Glomerular visceral epithelial cell (primary cell): ENCODE data around the gene MEGF8.
A peak's percentile ranks its signal among the peaks of the same experiment; 100 is the strongest.

Experiments used
- DNase-seq: peaks from one replicate; pipeline ENCODE4 v3.0.0-alpha.2; 2016; ENCODE audit errors: extremely low spot score

Gene MEGF8

DNA sequence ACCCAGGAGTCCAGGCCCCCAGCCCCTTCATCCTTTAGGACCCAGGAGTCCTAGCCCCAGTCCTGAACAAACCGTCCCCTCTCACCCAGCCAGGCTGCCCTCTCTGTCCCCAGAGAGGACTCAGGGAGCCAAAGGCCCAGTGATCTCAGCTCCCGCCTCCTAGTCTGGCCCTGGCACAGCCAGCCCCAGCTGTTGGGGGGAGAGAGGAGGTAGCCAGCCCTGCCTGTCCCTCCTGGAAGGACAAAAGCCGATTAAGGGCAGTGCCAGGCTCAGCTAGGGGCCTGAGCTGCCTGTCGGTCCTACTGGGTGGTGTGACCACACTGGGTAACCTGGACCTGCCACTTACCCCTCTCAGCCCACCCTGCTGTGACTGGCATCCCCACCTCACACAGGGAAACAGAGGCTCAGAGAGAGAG, 87.2 kb downstream of the MEGF8 start:
- DNase-seq = no peak

DNA sequence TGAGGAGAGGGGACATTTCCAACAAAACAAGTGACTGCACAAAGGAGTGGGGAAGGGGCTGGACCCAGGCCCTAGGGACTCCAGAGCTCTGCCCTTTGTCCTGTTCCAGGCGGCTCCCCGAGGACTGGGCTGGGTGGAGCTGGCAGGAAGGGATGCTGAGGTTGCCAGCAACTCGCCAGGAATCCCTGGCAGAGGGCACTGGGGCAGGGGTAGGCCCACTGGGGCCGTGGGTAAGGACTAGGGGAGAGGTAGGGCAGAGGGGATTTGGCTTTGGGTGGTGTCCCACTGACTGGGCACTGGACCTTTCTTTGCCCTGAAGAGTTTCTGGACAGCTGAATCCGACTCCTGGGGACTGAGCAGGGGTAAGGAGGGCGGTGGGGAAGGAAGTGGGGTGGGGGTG, 93.9 kb downstream of the MEGF8 start:
- no peak for DNase-seq

DNA sequence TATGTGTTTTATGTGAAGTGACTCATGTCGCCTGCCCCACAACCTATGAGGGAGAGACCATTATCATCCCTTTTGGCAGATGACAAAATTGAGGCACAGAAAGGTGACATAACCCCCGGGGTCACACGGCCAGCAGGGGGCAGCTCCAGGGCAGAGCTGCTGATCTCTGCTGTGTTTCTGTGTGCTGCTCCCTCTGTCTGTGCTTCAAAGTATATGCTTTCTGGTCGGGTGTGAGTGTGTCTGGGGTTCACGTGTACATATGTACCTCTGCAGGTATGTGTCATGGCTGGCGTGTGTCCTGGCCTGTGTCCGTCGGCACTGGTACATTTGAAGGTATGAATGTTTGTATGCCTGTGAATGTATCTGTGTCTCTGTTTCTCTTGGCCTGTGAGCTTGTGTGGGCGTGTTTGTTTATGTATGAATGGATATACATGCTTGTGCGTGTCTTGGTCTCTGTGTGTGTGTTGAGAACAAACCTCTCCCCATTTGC, 94.7 kb downstream of the MEGF8 start:
- peak; percentile 44 for DNase-seq

DNA sequence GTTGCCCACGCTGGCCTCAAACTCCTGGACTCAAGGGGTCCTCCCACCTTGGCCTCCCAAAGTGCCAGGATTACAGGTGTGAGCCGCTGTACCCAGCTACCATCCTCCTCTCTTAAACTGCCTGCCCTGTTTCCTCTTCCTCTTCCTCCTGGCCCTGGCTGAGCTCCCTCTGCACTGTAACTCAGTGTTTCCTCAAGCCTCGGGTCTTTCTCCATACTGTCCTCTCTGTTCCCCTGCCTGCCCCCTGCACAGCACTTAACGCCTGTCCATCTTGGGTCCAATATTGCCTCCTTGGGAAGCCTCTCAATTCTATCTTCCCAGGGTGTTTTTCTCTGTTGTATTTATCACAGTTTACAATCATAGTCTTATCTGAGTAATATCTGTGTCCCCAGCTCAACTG, 95.7 kb downstream of the MEGF8 start:
- no peak for DNase-seq

DNA sequence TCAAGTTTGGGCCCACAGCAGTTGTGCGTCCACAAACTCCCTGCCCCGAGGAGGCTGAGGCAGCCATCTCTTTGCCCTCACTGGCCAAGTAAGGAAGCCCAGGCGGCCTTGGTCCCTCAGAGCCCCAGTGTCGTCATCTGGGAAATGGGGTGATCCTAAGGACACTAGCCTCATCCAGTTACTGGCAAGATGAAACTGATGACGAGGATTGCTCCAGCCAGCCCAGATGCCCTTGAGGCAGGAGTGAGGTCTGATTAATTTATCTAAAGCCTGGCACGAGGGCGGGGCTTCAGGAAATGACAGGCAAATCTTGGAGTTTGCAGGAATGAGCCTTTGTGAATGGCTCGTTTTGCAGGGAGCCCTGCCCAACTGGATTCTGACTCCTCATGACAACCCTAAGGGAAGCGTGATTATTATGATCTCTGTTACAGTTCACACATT, 96.2 kb downstream of the MEGF8 start:
- no peak for DNase-seq

- no peak for DNase-seq
Measured at GRCh38 chr19:42422092-42422900, 96.9 kb downstream of the MEGF8 start.

- DNase-seq = no peak
Measured at GRCh38 chr19:42422901-42423461, 97.5 kb downstream of the MEGF8 start.

DNA sequence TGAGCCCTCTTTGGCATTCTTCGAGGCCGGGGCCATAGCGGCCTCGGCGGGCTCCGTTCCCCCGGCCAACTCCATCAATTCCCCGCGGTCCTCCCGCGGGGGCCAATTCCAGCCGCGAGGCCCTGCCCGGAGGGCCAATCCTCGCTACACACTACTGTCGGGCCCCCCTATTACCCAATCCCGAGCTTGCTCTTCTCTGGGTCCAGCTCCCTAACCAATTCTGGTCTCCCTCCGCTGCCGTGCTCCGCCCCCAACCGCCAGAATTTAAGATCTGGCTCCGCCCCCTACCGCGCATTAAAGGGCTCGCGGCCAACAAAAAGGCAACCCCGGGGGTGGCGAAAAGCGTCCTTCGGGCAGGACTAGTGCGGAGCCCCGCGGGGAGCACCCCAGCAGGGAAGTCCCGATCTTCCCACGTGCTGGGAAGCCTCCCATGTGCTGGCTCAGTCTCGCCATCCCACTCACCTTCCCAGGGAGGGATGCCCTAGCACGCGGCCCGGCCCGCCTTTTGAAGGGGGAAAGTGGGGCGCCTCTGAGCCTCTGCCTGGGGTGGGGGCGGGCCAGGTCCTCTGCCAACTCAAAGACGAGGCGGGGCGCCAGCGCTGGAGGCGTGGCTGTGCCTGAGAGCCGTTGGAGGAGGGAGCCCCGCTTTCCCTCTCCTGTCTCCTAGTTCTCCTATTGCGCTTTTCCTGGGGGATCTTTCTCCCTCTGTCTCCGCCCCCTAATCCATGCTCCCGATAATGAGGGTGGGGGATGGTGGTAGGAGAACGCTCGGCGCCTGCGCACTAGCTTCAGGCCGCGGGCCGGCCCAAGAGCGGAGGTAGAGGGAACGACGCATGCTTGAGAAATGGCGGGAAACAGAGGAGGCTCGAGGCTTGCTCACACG, 98.3 kb downstream of the MEGF8 start:
- DNase-seq = peak; percentile 89

GRCh38 chr19:42424345-42424707, 98.9 kb downstream of the MEGF8 start:
- no peak for DNase-seq

DNA sequence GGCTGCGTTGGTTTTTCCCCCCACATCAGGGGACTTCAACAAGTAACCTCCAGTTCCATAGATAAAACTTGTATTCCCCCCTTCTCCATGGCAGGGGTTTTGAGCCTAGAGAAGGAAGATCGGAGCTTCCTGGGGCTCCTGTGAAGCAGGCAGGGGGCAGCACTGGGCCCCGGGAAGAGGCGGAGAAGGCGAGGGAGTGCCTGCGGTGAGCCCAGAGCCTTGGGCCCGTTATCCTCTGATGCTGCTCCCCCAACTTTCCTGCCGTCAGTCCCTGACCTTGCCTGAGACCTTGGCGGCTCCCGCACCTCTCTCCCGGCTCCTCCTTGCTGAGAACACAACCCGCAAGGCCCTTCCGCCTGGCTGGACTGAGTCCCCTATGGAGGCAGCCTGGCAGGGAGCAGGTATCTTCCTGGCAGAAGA, 99.3 kb downstream of the MEGF8 start:
- DNase-seq = no peak

GRCh38 chr19:42426643-42427042, 101.2 kb downstream of the MEGF8 start:
- DNase-seq = no peak

- no peak for DNase-seq
Measured at GRCh38 chr19:42427313-42427712, 101.9 kb downstream of the MEGF8 start, which contains the start of gene LIPE. Gene LIPE, minus strand, starts transcription at chr19:42427388. Its CDS starts 239 bp downstream, at chr19:42427149.
